GF-D8 (cell line): ENCODE results near the gene TMEM131.

Experiments
- DNase-seq: peaks from one replicate; lab custom pipeline; 2025; lab: John Stamatoyannopoulos, UW

The TMEM131 gene

DNA sequence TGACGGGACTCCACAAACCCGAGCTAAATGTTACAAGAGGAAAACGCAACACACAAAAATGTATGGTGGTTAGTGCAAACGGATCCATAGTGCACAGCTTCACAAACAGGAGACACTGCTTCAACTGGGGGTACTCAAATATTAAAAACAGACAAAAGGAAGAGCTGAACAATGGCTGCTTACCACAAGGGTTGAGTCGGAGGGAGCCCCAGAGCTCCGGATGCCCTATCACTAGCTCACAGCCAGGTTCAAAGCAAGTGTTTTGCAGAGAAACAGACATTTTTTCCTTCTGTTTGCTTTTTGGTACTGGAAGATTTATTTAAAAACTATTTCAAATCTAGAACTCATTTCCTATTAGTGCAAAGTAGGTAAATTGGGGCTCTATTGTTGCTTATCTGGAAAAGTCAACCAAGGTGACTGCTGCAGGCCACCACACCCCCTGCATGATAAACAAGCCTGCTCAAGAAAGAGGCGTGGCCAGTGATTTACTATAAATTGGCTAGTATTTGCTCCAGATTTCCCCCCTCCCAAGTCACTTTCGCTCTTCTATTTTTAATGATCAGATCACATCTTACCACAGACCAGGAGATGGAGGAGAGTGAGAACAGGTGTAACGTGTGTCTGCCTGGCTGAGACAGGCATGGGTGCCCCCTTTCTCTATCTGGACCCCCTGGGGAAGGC lies 235.9 kb downstream of the TMEM131 start:
- DNase-seq = no peak

DNA sequence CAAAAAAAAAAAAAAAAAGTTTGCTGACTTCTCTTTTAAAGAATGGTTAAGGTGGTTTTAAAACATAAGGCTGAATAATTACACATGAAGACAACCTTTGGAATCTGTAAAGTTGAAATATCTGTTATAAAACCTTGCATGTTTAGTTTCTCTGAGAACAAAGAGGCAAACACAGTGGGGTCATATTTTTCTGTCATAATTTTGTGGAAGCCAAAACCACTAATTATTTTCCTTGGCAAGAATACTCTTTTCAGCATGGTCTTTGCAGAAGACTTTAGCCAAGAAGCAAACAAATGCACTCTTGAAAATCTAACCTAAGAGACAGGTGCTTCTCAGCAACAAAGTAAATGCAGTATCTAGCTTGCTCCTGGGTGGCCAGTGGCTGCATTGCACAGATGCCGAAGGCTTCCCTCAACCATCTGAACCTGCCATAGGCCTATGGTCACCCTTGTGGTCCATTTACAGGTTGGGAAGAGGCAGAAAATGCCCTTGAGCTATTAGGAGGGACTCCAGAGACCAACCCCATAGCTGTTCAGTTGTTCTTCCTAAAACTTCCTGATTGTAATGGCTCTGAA lies 237.5 kb downstream of the TMEM131 start:
- DNase-seq = no peak

GRCh38 chr2:97757062-97757461 lies 238.7 kb downstream of the TMEM131 start:
- DNase-seq = no peak

DNA sequence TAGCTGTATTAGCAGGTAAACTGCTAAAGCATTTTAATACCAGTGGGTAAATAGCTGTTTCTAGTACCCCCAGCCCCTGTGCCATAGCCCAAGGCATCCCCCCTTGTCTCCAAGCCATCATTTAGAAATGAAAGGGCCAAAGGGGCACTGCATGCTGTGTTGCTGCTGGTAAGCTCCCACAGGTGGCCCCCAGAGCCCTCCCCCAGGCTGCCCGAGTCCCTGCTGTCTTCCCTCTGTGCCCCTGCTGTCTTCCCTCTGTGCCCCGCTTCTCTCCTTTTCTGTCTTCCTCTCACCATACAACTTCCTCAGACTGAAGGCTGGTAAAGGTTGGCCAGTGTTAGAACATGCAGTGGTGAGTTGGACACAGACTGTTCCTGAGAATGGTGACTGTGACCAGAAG lies 240.3 kb downstream of the TMEM131 start:
- DNase-seq = no peak

DNA sequence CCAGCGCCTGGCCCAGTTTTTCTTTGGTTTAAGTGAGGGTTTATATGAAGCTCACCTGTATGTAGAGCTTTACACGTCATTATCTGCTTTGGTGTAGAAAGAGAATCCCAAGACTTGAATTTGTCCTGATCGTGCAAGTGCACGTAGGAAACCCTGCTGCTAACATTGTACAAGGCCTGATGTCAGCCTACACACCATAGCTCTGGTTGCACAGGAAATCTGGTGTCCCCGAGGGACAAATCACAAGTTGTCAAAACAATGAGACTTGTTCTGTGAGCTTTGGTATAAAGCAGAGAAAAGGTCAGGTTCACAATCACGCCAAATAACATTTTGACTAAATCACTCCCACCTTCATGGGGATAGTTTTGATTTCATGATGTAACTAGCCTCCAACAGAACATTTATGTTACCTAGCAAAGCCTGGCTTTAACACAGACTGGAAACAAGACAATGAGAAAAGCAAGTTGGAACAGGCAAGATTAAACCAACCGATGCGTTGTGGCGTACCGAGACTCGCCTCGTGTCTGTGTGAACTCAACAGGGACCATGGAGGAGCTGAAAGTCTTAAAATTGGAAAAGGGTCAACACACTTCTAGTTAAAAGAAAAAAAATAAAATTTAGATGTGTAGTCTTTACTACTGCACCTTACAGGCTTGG lies 240.9 kb downstream of the TMEM131 start:
- DNase-seq = no peak

- no peak for DNase-seq
Measured at GRCh38 chr2:97752342-97753334, 243.1 kb downstream of the TMEM131 start.

DNA sequence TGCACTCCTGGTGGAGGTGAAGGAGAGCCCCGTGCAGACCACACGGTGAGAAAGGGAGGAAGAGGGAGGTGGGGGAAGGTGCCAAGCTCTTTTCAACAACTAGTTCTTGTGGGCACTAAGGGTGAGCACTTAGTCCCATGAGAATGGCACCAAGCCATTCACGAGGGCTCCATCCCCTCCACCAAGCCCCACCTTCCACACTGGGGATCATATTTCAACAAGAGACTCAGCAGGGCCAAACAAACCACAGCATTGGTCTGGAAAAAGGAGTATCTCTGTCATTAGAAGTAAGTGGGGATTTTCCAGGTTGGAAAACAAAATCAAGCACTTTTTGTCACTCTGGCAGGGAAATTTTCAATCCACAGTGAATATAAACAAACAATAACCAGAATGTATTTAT lies 244.0 kb downstream of the TMEM131 start:
- no peak for DNase-seq

DNA sequence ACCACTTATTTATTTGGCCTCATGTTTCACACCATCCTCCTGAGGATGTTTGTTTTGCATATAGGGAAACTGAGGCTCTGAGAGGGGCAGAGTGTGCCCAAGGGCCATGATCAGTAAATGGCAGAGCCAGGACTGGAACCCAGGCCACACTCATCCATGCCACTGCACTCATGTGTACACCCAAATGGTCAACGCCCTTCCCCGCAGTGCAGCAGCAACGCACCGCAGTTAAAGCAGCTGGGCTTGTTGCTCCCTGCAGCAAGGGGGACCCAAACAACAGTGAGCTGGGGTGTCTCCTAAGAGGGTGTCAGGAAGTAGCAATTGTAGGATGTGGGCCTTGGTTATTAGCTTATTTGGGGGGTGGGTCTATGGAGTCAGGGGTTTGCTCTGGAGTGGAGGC lies 245.7 kb downstream of the TMEM131 start:
- DNase-seq = no peak

DNA sequence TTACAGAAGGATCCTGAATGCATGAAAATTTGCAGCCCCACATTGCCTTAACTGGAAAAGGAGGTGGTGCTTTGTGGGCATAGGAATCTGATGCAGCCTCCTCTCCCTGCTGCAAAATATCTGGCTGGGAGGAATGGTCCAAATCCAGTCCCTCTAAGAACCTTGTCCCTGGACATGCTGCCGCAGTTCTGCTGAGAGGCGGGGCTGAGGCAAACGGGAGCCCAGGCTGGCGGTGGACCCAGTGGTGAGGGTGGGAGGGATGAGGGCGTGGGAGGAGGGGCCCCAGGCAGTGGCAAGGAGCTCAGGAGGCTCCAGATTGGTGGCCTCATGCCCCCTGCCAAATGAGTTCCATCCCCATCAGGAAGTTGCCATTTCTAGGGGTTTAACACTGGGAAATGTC lies 246.2 kb downstream of the TMEM131 start:
- no peak for DNase-seq

- no peak for DNase-seq
Measured at GRCh38 chr2:97747716-97748115, 248.0 kb downstream of the TMEM131 start.

DNA sequence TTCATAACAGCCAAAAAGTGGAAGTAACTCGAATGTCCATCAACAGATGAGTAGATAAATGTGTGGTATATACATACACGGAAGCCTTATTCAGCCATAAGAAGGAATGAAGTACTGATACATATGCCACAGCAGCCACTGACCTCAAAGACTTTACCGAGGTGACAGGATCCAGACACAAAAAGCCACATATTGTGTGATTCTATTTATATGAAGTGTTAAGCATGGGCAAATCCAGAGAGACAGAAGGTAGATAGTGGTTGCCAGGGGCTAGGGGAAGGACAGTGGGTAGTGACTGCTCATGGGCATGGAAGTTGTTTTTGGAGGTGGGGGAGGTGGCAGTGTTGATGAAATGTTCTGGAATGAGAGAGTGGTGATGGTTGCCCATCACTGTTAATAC lies 248.5 kb downstream of the TMEM131 start:
- no peak for DNase-seq

- DNase-seq = no peak
Measured at GRCh38 chr2:97745474-97746174, 250.1 kb downstream of the TMEM131 start.

DNA sequence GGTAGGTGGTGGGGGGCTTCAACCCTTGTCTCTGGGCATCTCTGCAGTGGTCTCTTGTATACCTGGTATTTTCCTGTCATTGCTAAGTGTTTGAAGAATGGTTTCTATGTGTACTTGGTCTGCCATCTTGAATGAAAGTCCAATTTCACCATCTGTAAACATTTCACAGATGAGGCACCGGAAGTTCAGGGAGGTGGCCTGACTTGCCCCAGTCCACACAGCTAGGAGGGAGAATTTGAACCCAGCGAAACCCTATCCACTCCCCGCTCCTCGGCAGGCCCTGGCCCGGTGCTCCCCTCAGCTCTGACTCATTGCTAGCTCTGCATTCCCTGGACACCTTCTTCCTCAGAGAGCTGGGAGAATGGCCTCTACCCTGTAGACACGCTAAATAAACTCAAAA lies 251.8 kb downstream of the TMEM131 start:
- no peak for DNase-seq

DNA sequence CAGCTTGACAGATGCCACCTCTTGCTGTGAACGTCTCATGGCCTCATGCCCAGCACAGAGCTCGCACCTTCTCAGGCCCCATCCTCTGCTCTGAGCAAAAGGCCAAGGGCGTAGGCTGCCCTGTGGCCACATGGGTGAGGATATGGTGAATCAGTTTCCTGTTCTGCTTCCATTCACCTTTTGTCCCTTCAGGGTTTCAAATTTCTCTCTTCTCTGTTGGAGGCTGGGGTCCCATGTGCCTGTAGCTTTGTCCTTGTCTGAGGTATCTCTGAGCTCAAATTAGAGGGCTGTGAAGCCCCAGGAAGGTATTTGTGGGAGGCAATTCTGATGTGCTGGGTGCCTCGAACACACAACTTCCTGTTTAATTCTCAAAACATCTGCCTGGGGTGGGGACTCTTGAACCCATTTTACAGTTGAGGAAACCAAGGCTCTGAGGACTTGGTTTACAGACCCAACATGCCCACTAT lies 253.3 kb downstream of the TMEM131 start:
- no peak for DNase-seq

GRCh38 chr2:97741686-97742085 lies 254.1 kb downstream of the TMEM131 start:
- no peak for DNase-seq

DNA sequence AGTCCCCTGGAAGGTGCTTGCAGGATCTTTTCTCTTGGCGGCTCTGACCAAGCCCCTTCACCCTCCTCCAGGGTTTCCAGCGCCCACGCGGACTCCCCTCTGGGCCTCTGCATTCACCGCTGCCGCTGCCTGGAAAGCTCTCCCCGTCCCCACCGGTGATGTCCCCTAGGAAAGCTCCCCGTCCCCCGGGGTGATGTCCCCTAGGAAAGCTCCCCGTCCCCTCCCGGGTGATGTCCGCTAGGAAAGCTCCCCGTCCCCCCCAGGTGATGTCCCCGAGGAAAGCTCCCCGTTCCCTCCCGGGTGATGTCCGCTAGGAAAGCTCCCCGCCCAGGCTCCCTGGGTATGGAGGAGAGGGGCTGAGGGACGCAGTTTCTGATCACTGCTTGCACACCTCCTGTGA lies 254.5 kb downstream of the TMEM131 start:
- no peak for DNase-seq

DNA sequence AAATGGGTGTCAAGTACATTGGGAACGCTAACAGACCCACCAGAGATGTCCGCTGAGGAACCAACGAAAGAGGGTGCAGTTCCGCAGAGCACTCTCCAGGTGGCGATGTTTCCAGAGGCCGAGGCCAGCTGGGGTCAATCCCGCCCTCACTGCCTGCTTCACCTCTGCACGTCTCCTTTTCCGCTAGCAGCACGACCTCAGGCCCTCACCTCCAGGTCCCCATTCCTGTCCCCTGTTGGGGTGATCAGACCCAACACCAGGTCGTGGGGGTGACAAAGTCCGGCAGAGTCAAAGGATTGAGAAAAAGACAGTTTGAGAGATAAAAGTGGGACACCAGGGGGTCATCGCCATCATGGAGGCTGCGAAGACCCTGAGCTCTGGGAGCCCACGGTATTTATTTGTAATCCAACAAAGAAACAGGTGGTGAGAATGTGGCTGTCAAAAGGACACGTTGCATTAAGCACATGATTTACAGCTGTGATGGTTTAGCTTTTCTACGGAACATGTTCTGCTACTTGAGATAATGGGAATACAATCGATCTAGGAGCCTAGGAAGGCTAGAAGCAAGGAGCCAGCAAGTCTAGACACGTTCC lies 255.1 kb downstream of the TMEM131 start:
- no peak for DNase-seq

DNA sequence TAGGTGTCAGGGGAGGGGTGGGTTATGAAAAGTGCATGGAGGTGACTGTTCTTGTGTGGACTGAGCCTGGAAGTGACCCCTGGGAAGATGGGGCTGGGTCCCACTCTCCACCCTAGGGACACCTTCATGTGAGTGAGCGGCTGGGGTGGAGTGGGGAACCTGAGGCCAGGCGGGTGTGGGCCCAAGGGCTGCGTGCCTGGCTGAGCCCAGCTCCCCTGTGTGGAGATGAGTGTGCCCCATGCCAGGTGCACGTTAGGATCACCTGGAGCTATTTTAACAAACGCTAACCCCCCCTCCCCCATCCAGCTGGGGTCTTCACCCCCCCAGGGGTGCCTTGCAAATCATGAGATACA lies 255.9 kb downstream of the TMEM131 start:
- no peak for DNase-seq

- no peak for DNase-seq
Measured at GRCh38 chr2:97739020-97739892, 256.5 kb downstream of the TMEM131 start.
